H1 (cell line): ENCODE results near the gene NOS2. TPM values are rescaled to one million over a fixed set of nuclear protein-coding genes. Genes with fewer than 3 reads are reported as not detected.
"Not testable (repeated sequence)": the region's sequence is repeated elsewhere in the genome, so short reads cannot be mapped to it uniquely, and the experiment has no call there.

ENCODE experiments used
- CTCF ChIA-PET: fragments of 300-600 bp; sonication (Branson Sonifier 250); formaldehyde crosslinking; loops from one replicate; lab custom pipeline; 2021; ENCODE audit not compliant: partially characterized antibody; lab: Charles Lee
- POLR2A ChIA-PET: fragments of 300-600 bp; sonication (Branson Sonifier 250); formaldehyde crosslinking; loops from one replicate; lab custom pipeline; 2021; ENCODE audit warnings: inconsistent platforms; ENCODE audit not compliant: partially characterized antibody; lab: Charles Lee
- DNase-seq, 2 experiments: peaks; one replicate each; pipeline versions ENCODE4 v3.0.0 to v3.0.0-alpha.2; 2010 to 2022; ENCODE audit warnings: low spot score in 2 of 2, low read depth in 1 of 2, mixed read lengths in 1 of 2
- FAIRE-seq: peaks from 2 replicates; lab custom pipeline; 2011; peaks lifted over from hg19 to GRCh38; lab: Jason Lieb, UNC
- H2AFZ ChIP-seq: 2 replicates; pipeline ENCODE4 v1.8.1; 2012; ENCODE audit warnings: low read length, inconsistent platforms
- H2AK5ac ChIP-seq: 2 replicates; pipeline ENCODE4 v1.6.1; 2013; ENCODE audit warnings: low read depth, low read length
- H2BK120ac ChIP-seq: replicated peaks from 2 replicates; pipeline ENCODE3; 2013; ENCODE audit warnings: low read depth, low read length, inconsistent platforms
- H2BK12ac ChIP-seq: 2 replicates; pipeline ENCODE4 v1.6.1; 2013; ENCODE audit warnings: low read depth, low read length
- H2BK15ac ChIP-seq: 2 replicates; pipeline ENCODE4 v1.6.1; 2013; ENCODE audit warnings: low read length
- H2BK20ac ChIP-seq: 2 replicates; pipeline ENCODE4 v1.6.1; 2013; ENCODE audit warnings: low read length
- H2BK5ac ChIP-seq: 2 replicates; pipeline ENCODE4 v1.6.1; 2013; ENCODE audit warnings: low read depth, low read length
- H3K14ac ChIP-seq: 2 replicates; pipeline ENCODE4 v1.6.1; 2013; ENCODE audit warnings: inconsistent platforms; ENCODE audit not compliant: insufficient read length
- H3K18ac ChIP-seq: 2 replicates; pipeline ENCODE4 v1.6.1; 2013; ENCODE audit warnings: low read length; ENCODE audit errors: extremely low read depth
- H3K23ac ChIP-seq: 2 replicates; pipeline ENCODE4 v1.6.1; 2013; ENCODE audit warnings: inconsistent platforms; ENCODE audit not compliant: insufficient read length
- H3K23me2 ChIP-seq: 2 replicates; pipeline ENCODE4 v1.6.1; 2013; ENCODE audit warnings: low read depth, low read length
- H3K27ac ChIP-seq: 2 replicates; pipeline ENCODE4 v1.6.1; 2011; ENCODE audit warnings: low read depth, low read length, inconsistent platforms
- H3K27me3 ChIP-seq, 4 experiments: replicated peaks in 1 of 4; 1 replicate in 1 of 4; 2 replicates in 3 of 4; pipeline versions ENCODE4 v1.6.1 to v1.8.1; 2011 to 2013; ENCODE audit warnings: low read length in 3 of 4, mild to moderate bottlenecking in 3 of 4, inconsistent platforms in 2 of 4, mixed read lengths in 2 of 4, moderate library complexity in 1 of 4; ENCODE audit not compliant: control insufficient read depth in 3 of 4, insufficient read depth in 3 of 4; ENCODE audit errors: extremely low read depth in 1 of 4
- H3K36me3 ChIP-seq, 4 experiments: 2 replicates each; pipeline versions ENCODE4 v1.6.1 to v1.8.1; 2011 to 2013; ENCODE audit warnings: mild to moderate bottlenecking in 4 of 4, low read length in 3 of 4, moderate library complexity in 2 of 4, control low read depth in 1 of 4, inconsistent platforms in 1 of 4; ENCODE audit not compliant: insufficient read depth in 4 of 4, control insufficient read depth in 2 of 4
- H3K4ac ChIP-seq: replicated peaks from 2 replicates; pipeline ENCODE3; 2013; ENCODE audit warnings: low read length, low read depth, mixed read lengths, inconsistent platforms; ENCODE audit not compliant: insufficient read length
- H3K4me1 ChIP-seq, 4 experiments: replicated peaks in 1 of 4; 1 replicate in 1 of 4; 2 replicates in 3 of 4; pipeline versions ENCODE4 v1.6.1 to v1.8.1; 2011 to 2013; ENCODE audit warnings: low read length in 3 of 4, inconsistent platforms in 2 of 4, mixed read lengths in 1 of 4; ENCODE audit not compliant: insufficient read depth in 4 of 4, control insufficient read depth in 3 of 4
- H3K4me2 ChIP-seq, 2 experiments: 2 replicates each; pipeline versions ENCODE4 v1.6.1 to v1.8.1; 2011 to 2013; ENCODE audit warnings: low read depth in 2 of 2, low read length in 2 of 2, control low read depth in 1 of 2, inconsistent platforms in 1 of 2, mild to moderate bottlenecking in 1 of 2; ENCODE audit not compliant: insufficient read depth in 1 of 2
- H3K4me3 ChIP-seq, 4 experiments: fragments of 200-600, 300-600 bp in 1 of 4; sonication (generic), shearing (Covaris generic), sonication (Bioruptor Twin) in 1 of 4; 2 replicates each; pipeline versions ENCODE4 v1.5.1 to v1.8.1; 2011 to 2016; ENCODE audit warnings: low read length in 4 of 4, low read depth in 3 of 4, control low read depth in 2 of 4, inconsistent platforms in 2 of 4, mild to moderate bottlenecking in 2 of 4, mixed read lengths in 1 of 4, moderate library complexity in 1 of 4; ENCODE audit not compliant: insufficient read depth in 2 of 4; ENCODE audit errors: extremely low read depth in 1 of 4
- H3K56ac ChIP-seq: replicated peaks from 2 replicates; pipeline ENCODE3; 2013; ENCODE audit warnings: low read depth, mild to moderate bottlenecking, mixed read lengths, low read length, inconsistent platforms; ENCODE audit not compliant: insufficient read length
- H3K79me1 ChIP-seq: 2 replicates; pipeline ENCODE4 v1.6.1; 2013; ENCODE audit warnings: low read depth, low read length, control low read depth
- H3K79me2 ChIP-seq, 2 experiments: 2 replicates each; pipeline versions ENCODE4 v1.6.1 to v1.8.1; 2012 to 2013; ENCODE audit warnings: low read length in 2 of 2, mild to moderate bottlenecking in 2 of 2, inconsistent platforms in 1 of 2; ENCODE audit not compliant: insufficient read depth in 2 of 2, control insufficient read depth in 1 of 2
- H3K9ac ChIP-seq, 4 experiments: replicated peaks in 1 of 4; 1 replicate in 1 of 4; 2 replicates in 3 of 4; pipeline versions ENCODE4 v1.6.1 to v1.8.1; 2011 to 2013; ENCODE audit warnings: low read depth in 3 of 4, low read length in 3 of 4, control low read depth in 2 of 4, mild to moderate bottlenecking in 2 of 4, moderate library complexity in 2 of 4, inconsistent platforms in 1 of 4; ENCODE audit errors: extremely low read depth in 1 of 4
- H3K9me3 ChIP-seq, 2 experiments: 2 replicates each; pipeline versions ENCODE4 v1.6.1 to v1.8.1; 2012 to 2013; ENCODE audit warnings: mild to moderate bottlenecking in 2 of 2, moderate library complexity in 2 of 2, control low read depth in 1 of 2, inconsistent platforms in 1 of 2, low read depth in 1 of 2, low read length in 1 of 2, mixed read lengths in 1 of 2; ENCODE audit not compliant: insufficient read depth in 2 of 2
- H4K20me1 ChIP-seq, 2 experiments: replicated peaks in 1 of 2; 2 replicates each; pipeline versions ENCODE3 to v1.8.1; 2011 to 2013; ENCODE audit warnings: inconsistent platforms in 2 of 2, low read length in 2 of 2, mild to moderate bottlenecking in 1 of 2; ENCODE audit not compliant: insufficient read depth in 2 of 2, control insufficient read depth in 1 of 2
- H4K5ac ChIP-seq: 2 replicates; pipeline ENCODE4 v1.6.1; 2013; ENCODE audit warnings: low read length, low read depth, mixed read lengths, inconsistent platforms; ENCODE audit not compliant: insufficient read length
- H4K8ac ChIP-seq: 2 replicates; pipeline ENCODE4 v1.8.0; 2013; ENCODE audit warnings: mild to moderate bottlenecking, moderate library complexity, low read length, inconsistent platforms; ENCODE audit not compliant: insufficient read depth; ENCODE audit errors: extremely low read depth
- H4K91ac ChIP-seq: replicated peaks from 2 replicates; pipeline ENCODE3; 2013; ENCODE audit warnings: low read length, mixed read lengths, inconsistent platforms; ENCODE audit not compliant: insufficient read length
- WGBS, 2 experiments: shearing (Covaris generic) in 1 of 2; methylation state at CpG; one replicate each; pipeline versions ENCODE4 v1.1.6 to v1.1.7; 2013 to 2015; ENCODE audit warnings: low lambda C conversion rate in 2 of 2, mixed read lengths in 2 of 2, inconsistent platforms in 1 of 2, low coverage in 1 of 2, missing lambda C conversion rate in 1 of 2; ENCODE audit not compliant: insufficient replicate concordance in 2 of 2, insufficient coverage in 1 of 2, insufficient read length in 1 of 2; ENCODE audit errors: extremely low coverage in 1 of 2, missing lambda C conversion rate in 1 of 2; 5-methylcytosine and 5-hydroxymethylcytosine counted together
- polyA plus RNA-seq, 7 experiments: library from polyadenylated mRNA; depleted of rRNA in 3 of 7; stranded (reverse) in 5 of 7; unstranded in 2 of 7; fragments of >200 nt in 5 of 7; fragments of 200-250 nt in 2 of 7; gene quantifications; 1 replicate in 5 of 7; 2 replicates in 1 of 7; 4 replicates in 1 of 7; pipeline versions ENCODE4 v1.2.1 to v1.2.3, GENCODE V29; 2011 to 2013; ENCODE audit warnings: missing spikeins in 2 of 7, mixed read lengths in 2 of 7
- total RNA-seq: library from RNA; stranded (reverse); fragmentation: NEBNext Ultra II Directional; extraction: Animal tissue kit (Norgen Biotek cat#: 25700); gene quantifications from 2 replicates; pipeline ENCODE4 v1.2.1, GENCODE V29; 2021

Gene NOS2
- total and polyA plus RNA-seq, 2 of the 8 experiments (the other 6 are each of a cell fraction or from before 2014, with no cell fraction given) = 1.0 to 1.9 TPM

- H2BK15ac ChIP-seq, H4K91ac ChIP-seq, H2AFZ ChIP-seq, H2AK5ac ChIP-seq, H3K4ac ChIP-seq, H3K23ac ChIP-seq, H3K79me2 ChIP-seq, CTCF ChIA-PET, H2BK20ac ChIP-seq, H2BK120ac ChIP-seq, H3K18ac ChIP-seq, H3K23me2 ChIP-seq, H3K14ac ChIP-seq, H3K79me1 ChIP-seq, POLR2A ChIA-PET, H3K9ac ChIP-seq, FAIRE-seq, H2BK5ac ChIP-seq, H4K8ac ChIP-seq, H3K4me3 ChIP-seq, H3K4me2 ChIP-seq, H3K4me1 ChIP-seq, H4K5ac ChIP-seq, H3K27ac ChIP-seq, H3K9me3 ChIP-seq, H2BK12ac ChIP-seq, H3K27me3 ChIP-seq, DNase-seq, H3K36me3 ChIP-seq, H3K56ac ChIP-seq, H4K20me1 ChIP-seq: not testable (repeated sequence)
Measured at GRCh38 chr17:27732746-27733145, 67.6 kb downstream of the NOS2 start.

DNA sequence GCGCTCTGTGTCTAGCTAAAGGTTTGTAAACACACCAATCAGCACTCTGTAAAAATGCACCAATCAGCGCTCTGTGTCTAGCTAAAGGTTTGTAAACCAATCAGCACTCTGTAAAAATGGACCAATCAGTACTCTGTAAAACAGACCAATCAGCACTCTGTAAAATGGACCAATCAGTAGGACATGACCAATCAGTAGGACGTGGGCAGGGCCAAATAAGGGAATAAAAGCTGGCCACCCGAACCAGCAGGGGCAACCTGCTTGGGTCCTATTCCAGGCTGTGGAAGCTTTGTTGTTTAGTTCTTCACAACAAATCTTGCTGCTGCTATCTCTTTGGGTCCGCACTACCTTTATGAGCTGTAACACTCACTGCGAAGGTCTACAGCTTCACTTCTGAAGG, 74.3 kb downstream of the NOS2 start:
- WGBS, 2 experiments = 84% methylated on average over 6 of the region's 6 CpGs; no CpG with 5 or more reads in 1 of the 2 experiments
- H3K4me3 ChIP-seq, H3K18ac ChIP-seq, H3K23ac ChIP-seq, H3K14ac ChIP-seq, H2BK12ac ChIP-seq, H4K91ac ChIP-seq, H3K27me3 ChIP-seq, H3K9me3 ChIP-seq, H4K8ac ChIP-seq, H3K56ac ChIP-seq, DNase-seq, H2BK15ac ChIP-seq, H3K36me3 ChIP-seq, H3K79me2 ChIP-seq, H2BK20ac ChIP-seq, H3K4ac ChIP-seq, H4K5ac ChIP-seq, H3K27ac ChIP-seq, H3K9ac ChIP-seq, H3K4me1 ChIP-seq, H2AFZ ChIP-seq, H4K20me1 ChIP-seq, FAIRE-seq, H3K23me2 ChIP-seq, H3K79me1 ChIP-seq, POLR2A ChIA-PET, H2BK5ac ChIP-seq, H3K4me2 ChIP-seq, H2AK5ac ChIP-seq, H2BK120ac ChIP-seq, CTCF ChIA-PET: not testable (repeated sequence)
